ENCODE results near the gene LCP2.

GRCh38 chr5:170221327-170221741 lies 76.2 kb downstream of the LCP2 start:
- TF ChIP-seq ZNF670 (tag by site-specific recombination; IDR thresholded peaks at IDR 0.05; ENCODE audit: low read depth) (no peak), ZNF837 (tag by site-specific recombination; IDR thresholded peaks at IDR 0.05) (no peak), CTCF (tag by site-specific recombination; IDR thresholded peaks at IDR 0.05) (no peak), ZNF138 (tag by site-specific recombination; IDR thresholded peaks at IDR 0.05; ENCODE audit: borderline replicate concordance) (no peak)
